ENCODE data around the gene WHAMM. TPM values are rescaled to one million over a fixed set of nuclear protein-coding genes. Genes with fewer than 3 reads are reported as not detected.

Gene WHAMM
- total RNA-seq, 2 experiments from 2014 or later = 8.6 to 13.6 TPM

GRCh38 chr15:82771789-82772607, 37.4 kb upstream of the WHAMM start:
- CTCF ChIA-PET (ENCODE audit: unreplicated experiment) = no interaction called here
- BruUV-seq (replicated peaks) = no TSS peak
- Histone ChIP-seq H3K4me1 (ENCODE audit: insufficient read depth, low read length, poor library complexity, severe bottlenecking) (no peaks in the 10 kb centered on the region), H3K79me2 (ENCODE audit: insufficient read depth, low read depth, low read length) (no peaks in the 10 kb centered on the region), H4K20me1 (ENCODE audit: insufficient read depth, low read length) (no peaks in the 10 kb centered on the region), H3K4me3 (ENCODE audit: low read depth, low read length, poor library complexity, severe bottlenecking) (no peak overlapping the region), H3K36me3 (ENCODE audit: insufficient read depth, low read length) (no peaks in the 10 kb centered on the region; the same call in 1 of the 2 replicates), H3K4me2 (ENCODE audit: low read length) (no peak overlapping the region), H3K9me2 (ENCODE audit: insufficient read depth, low read length) (no peaks in the 10 kb centered on the region), H2AFZ (ENCODE audit: low read length) (no peak overlapping the region), H3K27ac (ENCODE audit: low read depth, low read length, poor library complexity, severe bottlenecking) (no peak overlapping the region), H3K9me3 (ENCODE audit: low read length) (no peaks in the 10 kb centered on the region; the same call in 1 of the 2 replicates)
- TF ChIP-seq EZH2phosphoT487 (IDR thresholded peaks at IDR 0.05; ENCODE audit: borderline replicate concordance, low read depth, low read length) = no peak
- TF ChIP-seq, protein P1, sequence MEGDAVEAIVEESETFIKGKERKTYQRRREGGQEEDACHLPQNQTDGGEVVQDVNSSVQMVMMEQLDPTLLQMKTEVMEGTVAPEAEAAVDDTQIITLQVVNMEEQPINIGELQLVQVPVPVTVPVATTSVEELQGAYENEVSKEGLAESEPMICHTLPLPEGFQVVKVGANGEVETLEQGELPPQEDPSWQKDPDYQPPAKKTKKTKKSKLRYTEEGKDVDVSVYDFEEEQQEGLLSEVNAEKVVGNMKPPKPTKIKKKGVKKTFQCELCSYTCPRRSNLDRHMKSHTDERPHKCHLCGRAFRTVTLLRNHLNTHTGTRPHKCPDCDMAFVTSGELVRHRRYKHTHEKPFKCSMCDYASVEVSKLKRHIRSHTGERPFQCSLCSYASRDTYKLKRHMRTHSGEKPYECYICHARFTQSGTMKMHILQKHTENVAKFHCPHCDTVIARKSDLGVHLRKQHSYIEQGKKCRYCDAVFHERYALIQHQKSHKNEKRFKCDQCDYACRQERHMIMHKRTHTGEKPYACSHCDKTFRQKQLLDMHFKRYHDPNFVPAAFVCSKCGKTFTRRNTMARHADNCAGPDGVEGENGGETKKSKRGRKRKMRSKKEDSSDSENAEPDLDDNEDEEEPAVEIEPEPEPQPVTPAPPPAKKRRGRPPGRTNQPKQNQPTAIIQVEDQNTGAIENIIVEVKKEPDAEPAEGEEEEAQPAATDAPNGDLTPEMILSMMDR (conservative IDR thresholded peaks at IDR 0.05; ENCODE audit: low read length) = no peak
- no peak for DNase-seq (ENCODE audit: low spot score)
- POLR2A ChIA-PET = interaction anchor here (0.6 to 1.0 kb wide), 2 partner anchors 31 to 78 kb away, joined by 3 read pairs; no protein-coding TSS in a partner anchor
- intact Hi-C loops (cut with micrococcal nuclease; ENCODE audit: unreplicated experiment) = no loop called here

- no peaks in the 10 kb centered on the region for H3K36me3 ChIP-seq (ENCODE audit: insufficient read depth, low read length)
- ChIA-PET POLR2A (interaction anchor here (0.7 kb wide), 1 partner anchor 169 kb away, joined by 3 read pairs; no protein-coding TSS in a partner anchor), CTCF (ENCODE audit: unreplicated experiment) (no interaction called here)
- no peaks in the 10 kb centered on the region for H3K79me2 ChIP-seq (ENCODE audit: insufficient read depth, low read depth, low read length)
- no peak overlapping the region for H3K4me2 ChIP-seq (ENCODE audit: low read length)
- DNase-seq (ENCODE audit: low spot score) = no peak
- H3K4me1 ChIP-seq (ENCODE audit: insufficient read depth, low read length, poor library complexity, severe bottlenecking) = no peaks in the 10 kb centered on the region
- H3K27ac ChIP-seq (ENCODE audit: low read depth, low read length, poor library complexity, severe bottlenecking) = no peak overlapping the region
- H3K9me3 ChIP-seq (ENCODE audit: low read length) = no peaks in the 10 kb centered on the region; the same call in 1 of the 2 replicates
- BruUV-seq (replicated peaks) = no TSS peak
- no peaks in the 10 kb centered on the region for H4K20me1 ChIP-seq (ENCODE audit: insufficient read depth, low read length)
- no peak overlapping the region for H2AFZ ChIP-seq (ENCODE audit: low read length)
- no peak overlapping the region for H3K4me3 ChIP-seq (ENCODE audit: low read depth, low read length, poor library complexity, severe bottlenecking)
- intact Hi-C loops (cut with micrococcal nuclease; ENCODE audit: unreplicated experiment) = no loop called here
- H3K9me2 ChIP-seq (ENCODE audit: insufficient read depth, low read length) = no peaks in the 10 kb centered on the region
- TF ChIP-seq, protein P1 (conservative IDR thresholded peaks at IDR 0.05; ENCODE audit: low read length) = no peak
- TF ChIP-seq EZH2phosphoT487 (IDR thresholded peaks at IDR 0.05; ENCODE audit: borderline replicate concordance, low read depth, low read length) = no peak
These were observed 34.9 kb upstream of the WHAMM start for GRCh38 chr15:82774496-82774895.

DNA sequence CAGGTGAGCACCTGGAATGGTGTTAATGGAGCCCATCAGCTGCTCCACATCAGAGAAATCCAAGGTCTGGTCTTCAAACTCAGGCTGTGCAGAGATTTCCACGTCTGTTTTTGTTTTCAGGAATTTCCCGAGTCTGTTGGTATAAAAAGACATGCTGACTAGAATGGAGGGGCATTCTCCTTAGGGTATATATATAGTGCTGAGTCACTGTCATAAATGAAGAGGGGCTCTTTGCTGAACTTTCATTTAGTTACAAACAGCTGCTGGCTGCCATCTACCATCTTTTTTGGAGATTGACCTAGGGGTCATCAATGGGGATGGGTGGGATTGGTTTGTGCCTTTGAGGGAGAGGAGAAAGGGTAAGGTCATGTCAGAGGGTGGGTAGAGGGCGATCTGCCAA, 30.7 kb upstream of the WHAMM start:
- H3K27ac ChIP-seq (ENCODE audit: low read depth, low read length, poor library complexity, severe bottlenecking) = no peak overlapping the region
- H4K20me1 ChIP-seq (ENCODE audit: insufficient read depth, low read length) = no peaks in the 10 kb centered on the region
- no peaks in the 10 kb centered on the region for H3K4me1 ChIP-seq (ENCODE audit: insufficient read depth, low read length, poor library complexity, severe bottlenecking)
- BruUV-seq (replicated peaks) = no TSS peak
- no peaks in the 10 kb centered on the region for H3K9me2 ChIP-seq (ENCODE audit: insufficient read depth, low read length)
- TF ChIP-seq, protein P1 (conservative IDR thresholded peaks at IDR 0.05; ENCODE audit: low read length) = no peak
- no peak for TF ChIP-seq EZH2phosphoT487 (IDR thresholded peaks at IDR 0.05; ENCODE audit: borderline replicate concordance, low read depth, low read length)
- H3K9me3 ChIP-seq (ENCODE audit: low read length) = no peaks in the 10 kb centered on the region; the same call in 1 of the 2 replicates
- ChIA-PET CTCF (ENCODE audit: unreplicated experiment) (no interaction called here), POLR2A (interaction anchor here (0.7 kb wide), 1 partner anchor 13 kb away, joined by 5 read pairs; no protein-coding TSS in a partner anchor)
- H3K79me2 ChIP-seq (ENCODE audit: insufficient read depth, low read depth, low read length) = no peaks in the 10 kb centered on the region
- intact Hi-C loops (cut with micrococcal nuclease; ENCODE audit: unreplicated experiment) = no loop called here
- H2AFZ ChIP-seq (ENCODE audit: low read length) = no peak overlapping the region
- no peaks in the 10 kb centered on the region for H3K36me3 ChIP-seq (ENCODE audit: insufficient read depth, low read length)
- H3K4me2 ChIP-seq (ENCODE audit: low read length) = no peak overlapping the region
- DNase-seq (ENCODE audit: low spot score) = no peak
- H3K4me3 ChIP-seq (ENCODE audit: low read depth, low read length, poor library complexity, severe bottlenecking) = no peak overlapping the region
